ENCODE measurements around the gene TRAF2. TPM values are rescaled to one million over a fixed set of nuclear protein-coding genes. Genes with fewer than 3 reads are reported as not detected.

TRAF2 gene
- total RNA-seq, 5 donors from 2014 or later (not counting 1 experiment from before 2014, with no cell fraction given) = 20.9 to 38.7 (median 33.7) TPM

GRCh38 chr9:136922540-136922939 is 36.2 kb downstream of the TRAF2 start:
- Mint-ChIP-seq H3K27ac (no peak overlapping the region), H3K4me1 (peaks cover 0 to 2% (median 0%) of the 10 kb centered on the region in 3 donors), H3K9me3 (no peaks in the 10 kb centered on the region), H3K4me3 (no peak overlapping the region), H3K27me3 (no peaks in the 10 kb centered on the region), H3K36me3 (peaks cover 21% of the 10 kb centered on the region)
- POLR2A ChIA-PET = no interaction called here
- 91% methylated on average over 17 of the region's 19 CpGs for WGBS (ENCODE audit: insufficient coverage)
- H3K4me1 ChIP-seq (ENCODE audit: control insufficient read depth in 1 of 2, extremely low read depth in 1 of 2, insufficient read depth in 2 of 2, low read length in 2 of 2) = no peaks in the 10 kb centered on the region
- H3K27me3 ChIP-seq (replicated peaks in 1 of 2; ENCODE audit: control insufficient read depth in 2 of 2, extremely low read depth in 1 of 2, insufficient read depth in 2 of 2, low read length in 1 of 2) = no peaks in the 10 kb centered on the region
- no peak for ATAC-seq (replicated peaks in 1 of 4)
- H3K4me3 ChIP-seq (ENCODE audit: control insufficient read depth in 1 of 2, extremely low read depth in 1 of 2, low read length in 1 of 2) = no peak overlapping the region
- CTCF ChIA-PET = no interaction called here
- H3K27ac ChIP-seq (ENCODE audit: low read length) = no peak overlapping the region
- no peaks in the 10 kb centered on the region for H3K9me3 ChIP-seq
- peaks cover 24 to 52% of the 10 kb centered on the region in 2 donors for H3K36me3 ChIP-seq (ENCODE audit: control insufficient read depth in 2 of 2, extremely low read depth in 1 of 2, insufficient read depth in 1 of 2, low read length in 1 of 2)
- DNase-seq = no peak

- Mint-ChIP-seq H3K27ac (no peak overlapping the region), H3K4me3 (no peak overlapping the region), H3K36me3 (peaks cover 20% of the 10 kb centered on the region), H3K27me3 (no peaks in the 10 kb centered on the region), H3K4me1 (peaks cover 0 to 2% (median under 1%) of the 10 kb centered on the region in 3 donors), H3K9me3 (no peaks in the 10 kb centered on the region)
- DNase-seq = no peak
- WGBS (ENCODE audit: insufficient coverage) = over 99% methylated on average over 13 of the region's 19 CpGs
- POLR2A ChIA-PET = no interaction called here
- CTCF ChIA-PET = interaction anchor here in 1 of 2 donors (0.6 kb wide), 1 partner anchor 31 kb away, joined by 7 read pairs; no protein-coding TSS in a partner anchor
- Histone ChIP-seq H3K9me3 (no peaks in the 10 kb centered on the region), H3K4me3 (ENCODE audit: control insufficient read depth in 1 of 2, extremely low read depth in 1 of 2, low read length in 1 of 2) (no peak overlapping the region), H3K36me3 (ENCODE audit: control insufficient read depth in 2 of 2, extremely low read depth in 1 of 2, insufficient read depth in 1 of 2, low read length in 1 of 2) (peaks cover 20 to 48% of the 10 kb centered on the region in 2 donors), H3K4me1 (ENCODE audit: control insufficient read depth in 1 of 2, extremely low read depth in 1 of 2, insufficient read depth in 2 of 2, low read length in 2 of 2) (no peaks in the 10 kb centered on the region), H3K27me3 (replicated peaks in 1 of 2; ENCODE audit: control insufficient read depth in 2 of 2, extremely low read depth in 1 of 2, insufficient read depth in 2 of 2, low read length in 1 of 2) (no peaks in the 10 kb centered on the region), H3K27ac (ENCODE audit: low read length) (no peak overlapping the region)
- no peak for ATAC-seq (replicated peaks in 1 of 4)
These were observed 37.6 kb downstream of the TRAF2 start for GRCh38 chr9:136923881-136924280.

DNA sequence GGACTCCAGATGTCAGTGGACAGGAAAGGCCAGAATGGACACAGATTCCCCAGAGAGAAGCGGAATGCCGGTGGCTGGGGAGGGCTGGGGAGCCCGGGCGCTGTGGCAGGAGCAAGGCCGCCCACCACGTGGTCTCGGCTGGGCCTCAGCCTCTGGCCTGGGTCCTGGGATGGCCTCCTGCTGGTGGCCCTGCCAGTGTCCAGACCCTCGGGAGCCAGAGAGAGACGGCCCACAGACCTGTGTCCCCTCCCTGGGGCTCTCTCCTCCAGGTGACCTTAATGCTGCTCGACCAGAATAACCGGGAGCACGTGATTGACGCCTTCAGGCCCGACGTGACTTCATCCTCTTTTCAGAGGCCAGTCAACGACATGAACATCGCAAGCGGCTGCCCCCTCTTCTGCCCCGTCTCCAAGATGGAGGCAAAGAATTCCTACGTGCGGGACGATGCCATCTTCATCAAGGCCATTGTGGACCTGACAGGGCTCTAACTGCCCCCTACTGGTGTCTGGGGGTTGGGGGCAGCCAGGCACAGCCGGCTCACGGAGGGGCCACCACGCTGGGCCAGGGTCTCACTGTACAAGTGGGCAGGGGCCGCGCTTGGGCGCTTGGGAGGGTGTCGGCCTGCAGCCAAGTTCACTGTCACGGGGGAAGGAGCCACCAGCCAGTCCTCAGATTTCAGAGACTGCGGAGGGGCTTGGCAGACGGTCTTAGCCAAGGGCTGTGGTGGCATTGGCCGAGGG is 39.3 kb downstream of the TRAF2 start:
- no peak overlapping the region for H3K27ac Mint-ChIP-seq

GRCh38 chr9:136926154-136926704 is 39.9 kb downstream of the TRAF2 start:
- H3K4me3 Mint-ChIP-seq = no peak overlapping the region
- 95% methylated on average over 9 of the region's 9 CpGs for WGBS (ENCODE audit: insufficient coverage)
- Histone ChIP-seq H3K4me1 (ENCODE audit: control insufficient read depth in 1 of 2, extremely low read depth in 1 of 2, insufficient read depth in 2 of 2, low read length in 2 of 2) (no peaks in the 10 kb centered on the region), H3K9me3 (no peaks in the 10 kb centered on the region), H3K36me3 (ENCODE audit: control insufficient read depth in 2 of 2, extremely low read depth in 1 of 2, insufficient read depth in 1 of 2, low read length in 1 of 2) (peaks cover 8 to 33% of the 10 kb centered on the region in 2 donors), H3K27me3 (replicated peaks in 1 of 2; ENCODE audit: control insufficient read depth in 2 of 2, extremely low read depth in 1 of 2, insufficient read depth in 2 of 2, low read length in 1 of 2) (no peaks in the 10 kb centered on the region), H3K4me3 (ENCODE audit: control insufficient read depth in 1 of 2, extremely low read depth in 1 of 2, low read length in 1 of 2) (no peak overlapping the region), H3K27ac (ENCODE audit: low read length) (no peak overlapping the region)
- peaks cover 9% of the 10 kb centered on the region for H3K36me3 Mint-ChIP-seq
- DNase-seq (no peak), ATAC-seq (replicated peaks in 1 of 4) (no peak)
- H3K9me3 Mint-ChIP-seq = no peaks in the 10 kb centered on the region
- peaks cover 0 to 3% (median 2%) of the 10 kb centered on the region in 3 donors for H3K4me1 Mint-ChIP-seq
- no peaks in the 10 kb centered on the region for H3K27me3 Mint-ChIP-seq
- H3K27ac Mint-ChIP-seq = no peak overlapping the region
- ChIA-PET POLR2A (no interaction called here), CTCF (no interaction called here)

More for the DNA sequence above, 39.3 kb downstream of the TRAF2 start:
- peaks cover 12% of the 10 kb centered on the region for H3K36me3 Mint-ChIP-seq
- ATAC-seq (replicated peaks in 1 of 4) = peak in 1 of 4 experiments; percentile 36
- DNase-seq = no peak
- H3K27me3 Mint-ChIP-seq = no peaks in the 10 kb centered on the region
- H3K36me3 ChIP-seq (ENCODE audit: control insufficient read depth in 2 of 2, extremely low read depth in 1 of 2, insufficient read depth in 1 of 2, low read length in 1 of 2) = peaks cover 9 to 39% of the 10 kb centered on the region in 2 donors
- CTCF ChIA-PET = no interaction called here
- H3K27ac ChIP-seq (ENCODE audit: low read length) = no peak overlapping the region
- no peaks in the 10 kb centered on the region for H3K4me1 ChIP-seq (ENCODE audit: control insufficient read depth in 1 of 2, extremely low read depth in 1 of 2, insufficient read depth in 2 of 2, low read length in 2 of 2)
- no peak overlapping the region for H3K4me3 Mint-ChIP-seq
- H3K27me3 ChIP-seq (replicated peaks in 1 of 2; ENCODE audit: control insufficient read depth in 2 of 2, extremely low read depth in 1 of 2, insufficient read depth in 2 of 2, low read length in 1 of 2) = no peaks in the 10 kb centered on the region
- H3K9me3 ChIP-seq = no peaks in the 10 kb centered on the region
- peaks cover 0 to 3% (median 2%) of the 10 kb centered on the region in 3 donors for H3K4me1 Mint-ChIP-seq
- 92% methylated on average over 30 of the region's 33 CpGs for WGBS (ENCODE audit: insufficient coverage)
- no peak overlapping the region for H3K4me3 ChIP-seq (ENCODE audit: control insufficient read depth in 1 of 2, extremely low read depth in 1 of 2, low read length in 1 of 2)
- POLR2A ChIA-PET = no interaction called here
- H3K9me3 Mint-ChIP-seq = no peaks in the 10 kb centered on the region

GRCh38 chr9:136926749-136927148 is 40.4 kb downstream of the TRAF2 start:
- Histone ChIP-seq H3K27me3 (replicated peaks in 1 of 2; ENCODE audit: control insufficient read depth in 2 of 2, extremely low read depth in 1 of 2, insufficient read depth in 2 of 2, low read length in 1 of 2) (no peaks in the 10 kb centered on the region), H3K4me3 (ENCODE audit: control insufficient read depth in 1 of 2, extremely low read depth in 1 of 2, low read length in 1 of 2) (no peak overlapping the region), H3K27ac (ENCODE audit: low read length) (no peak overlapping the region), H3K4me1 (ENCODE audit: control insufficient read depth in 1 of 2, extremely low read depth in 1 of 2, insufficient read depth in 2 of 2, low read length in 2 of 2) (no peaks in the 10 kb centered on the region), H3K9me3 (no peaks in the 10 kb centered on the region), H3K36me3 (ENCODE audit: control insufficient read depth in 2 of 2, extremely low read depth in 1 of 2, insufficient read depth in 1 of 2, low read length in 1 of 2) (peaks cover 8 to 29% of the 10 kb centered on the region in 2 donors)
- Mint-ChIP-seq H3K36me3 (peaks cover 9% of the 10 kb centered on the region), H3K4me1 (peaks cover 0 to 3% (median 2%) of the 10 kb centered on the region in 3 donors), H3K27me3 (no peaks in the 10 kb centered on the region), H3K4me3 (no peak overlapping the region), H3K9me3 (no peaks in the 10 kb centered on the region), H3K27ac (no peak overlapping the region)
- CTCF ChIA-PET = no interaction called here
- DNase-seq = no peak
- WGBS (ENCODE audit: insufficient coverage) = over 99% methylated on average over 13 of the region's 13 CpGs
- POLR2A ChIA-PET = no interaction called here
- ATAC-seq (replicated peaks in 1 of 4) = no peak

DNA sequence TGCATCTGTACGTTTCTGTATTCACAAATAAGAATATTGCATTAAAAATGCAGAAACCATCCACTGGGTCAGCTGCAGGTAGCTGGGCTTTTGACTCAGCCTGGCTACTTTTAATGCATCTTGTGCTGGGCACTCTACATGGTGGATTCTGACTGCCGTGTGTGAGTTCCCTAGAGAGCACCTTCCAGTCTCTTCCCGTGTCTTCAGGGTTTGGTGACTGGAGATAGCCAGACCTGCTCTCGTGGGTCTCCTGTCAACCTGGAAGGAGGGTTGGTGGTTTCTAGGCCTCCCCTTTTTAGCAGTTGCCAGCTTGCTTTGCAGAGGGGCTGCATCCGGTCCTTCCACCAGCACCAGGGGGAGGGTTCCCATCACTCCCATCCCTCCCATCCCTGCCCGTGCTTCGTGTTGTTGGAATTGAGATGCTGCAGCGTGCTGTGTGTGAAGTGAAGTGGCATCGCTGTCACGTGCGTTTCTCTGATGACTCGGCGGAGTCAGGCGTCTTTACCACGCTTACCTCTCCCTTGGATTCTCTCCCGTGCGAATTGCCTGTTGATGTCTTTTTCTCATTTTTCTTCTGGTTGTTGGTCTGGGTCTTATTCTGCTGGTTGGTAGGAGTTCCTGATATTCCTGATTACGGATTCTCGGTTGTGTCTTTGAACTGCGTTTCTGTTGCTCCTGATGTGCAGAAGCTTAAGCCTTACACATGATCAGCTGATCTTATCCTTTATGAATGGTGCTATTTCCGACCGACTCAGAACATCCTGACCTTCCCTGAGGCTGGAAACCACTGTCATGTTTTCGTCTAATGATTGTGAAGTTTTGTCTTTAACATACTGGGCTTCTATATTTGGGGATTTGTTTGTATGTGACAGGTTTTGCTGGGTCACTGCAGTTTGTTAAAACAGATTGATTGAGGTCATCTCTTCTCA is 41.3 kb downstream of the TRAF2 start:
- no peak overlapping the region for H3K4me3 Mint-ChIP-seq
- Histone ChIP-seq H3K9me3 (no peaks in the 10 kb centered on the region), H3K4me3 (ENCODE audit: control insufficient read depth in 1 of 2, extremely low read depth in 1 of 2, low read length in 1 of 2) (no peak overlapping the region), H3K27ac (ENCODE audit: low read length) (no peak overlapping the region), H3K36me3 (ENCODE audit: control insufficient read depth in 2 of 2, extremely low read depth in 1 of 2, insufficient read depth in 1 of 2, low read length in 1 of 2) (peaks cover 8 to 23% of the 10 kb centered on the region in 2 donors), H3K4me1 (ENCODE audit: control insufficient read depth in 1 of 2, extremely low read depth in 1 of 2, insufficient read depth in 2 of 2, low read length in 2 of 2) (no peaks in the 10 kb centered on the region), H3K27me3 (replicated peaks in 1 of 2; ENCODE audit: control insufficient read depth in 2 of 2, extremely low read depth in 1 of 2, insufficient read depth in 2 of 2, low read length in 1 of 2) (no peaks in the 10 kb centered on the region)
- DNase-seq = no peak
- ChIA-PET CTCF (interaction anchor here in 1 of 2 donors (0.6 kb wide), 1 partner anchor 93 kb away, joined by 3 read pairs; no protein-coding TSS in a partner anchor), POLR2A (no interaction called here)
- peaks cover under 1 to 5% (median 2%) of the 10 kb centered on the region in 3 donors for H3K4me1 Mint-ChIP-seq
- no peak for ATAC-seq (replicated peaks in 1 of 4)
- WGBS (ENCODE audit: insufficient coverage) = 84% methylated on average over 12 of the region's 23 CpGs
- no peak overlapping the region for H3K27ac Mint-ChIP-seq
- H3K36me3 Mint-ChIP-seq = peaks cover 9% of the 10 kb centered on the region
- no peaks in the 10 kb centered on the region for H3K27me3 Mint-ChIP-seq
- H3K9me3 Mint-ChIP-seq = no peaks in the 10 kb centered on the region

Measured in T-cell (primary cell).